ENCODE results near the gene TRIP12.
"Not testable (repeated sequence)": the region's sequence is repeated elsewhere in the genome, so short reads cannot be mapped to it uniquely, and the experiment has no call there.

Gene TRIP12

DNA sequence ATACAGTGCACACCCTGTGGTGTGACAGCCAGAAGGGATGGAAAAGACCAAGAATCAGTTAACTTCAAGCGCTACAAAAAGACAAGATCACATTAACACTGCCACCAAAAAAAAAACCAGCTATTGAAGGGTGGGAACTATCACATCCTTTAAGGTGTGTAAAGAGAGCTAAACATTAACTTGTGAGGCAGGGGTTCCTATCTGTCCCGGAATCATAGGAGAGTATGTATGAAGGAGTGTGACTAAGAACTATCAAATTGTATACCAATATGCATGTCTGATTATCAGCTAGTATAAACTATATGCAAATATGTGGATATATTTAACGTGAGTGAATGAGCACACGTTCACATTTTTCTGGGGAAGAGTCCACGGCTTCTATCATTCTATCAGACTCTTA is 119.0 kb downstream of the TRIP12 start:
- H3K9me3 ChIP-seq (ENCODE audit: control insufficient read depth, low read length): no peaks in the 10 kb centered on the region
- no peaks in the 10 kb centered on the region for H3K27me3 ChIP-seq (ENCODE audit: control insufficient read depth, insufficient read depth, low read length)
- no peaks in the 10 kb centered on the region for H3K4me1 ChIP-seq (ENCODE audit: control insufficient read depth, insufficient read depth, low read length)
- no peaks in the 10 kb centered on the region for H3K36me3 ChIP-seq (ENCODE audit: control insufficient read depth, insufficient read depth, low read length)
- no peak overlapping the region for H3K4me3 ChIP-seq (ENCODE audit: low read length)
- no peak overlapping the region for H3K9ac ChIP-seq (ENCODE audit: low read length)

DNA sequence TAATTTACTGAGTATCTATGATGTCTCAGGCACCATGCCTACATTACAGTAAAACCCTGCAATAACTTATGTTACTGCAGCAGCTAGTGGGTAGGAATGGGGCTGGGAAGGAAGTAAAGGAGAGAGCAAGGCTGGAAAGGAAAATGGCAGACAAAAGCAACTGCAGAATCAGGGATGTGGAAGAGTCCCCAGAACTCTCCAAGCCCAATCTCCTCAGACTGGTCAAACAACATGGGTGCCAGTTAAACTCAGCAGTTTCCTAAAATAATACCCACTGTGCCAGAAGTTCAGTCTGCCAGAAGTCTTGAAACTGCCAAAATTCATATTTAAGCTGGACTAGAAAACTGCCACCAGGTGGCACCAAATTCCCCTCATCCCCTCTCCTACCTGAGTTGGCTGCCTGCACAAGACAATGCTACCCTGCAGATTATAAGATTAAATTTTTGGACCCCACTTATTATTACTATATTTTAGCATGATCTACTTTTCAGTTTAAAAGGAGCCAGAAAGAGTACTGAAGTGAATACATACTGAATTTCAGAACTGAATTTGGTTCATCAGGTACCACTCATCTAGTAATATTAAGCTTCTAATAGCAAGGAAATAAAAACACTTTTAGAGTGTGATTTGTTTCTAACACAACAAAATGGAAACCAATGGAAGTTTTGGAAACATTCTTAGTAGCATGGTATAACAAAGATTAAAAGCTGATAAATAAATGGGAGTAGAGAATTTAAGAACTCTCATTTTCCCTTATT is 120.6 kb downstream of the TRIP12 start:
- Histone ChIP-seq H3K4me3 (ENCODE audit: low read length) (no peak overlapping the region), H3K4me1 (ENCODE audit: control insufficient read depth, insufficient read depth, low read length) (no peaks in the 10 kb centered on the region), H3K9me3 (ENCODE audit: control insufficient read depth, low read length) (no peaks in the 10 kb centered on the region), H3K27me3 (ENCODE audit: control insufficient read depth, insufficient read depth, low read length) (no peaks in the 10 kb centered on the region), H3K36me3 (ENCODE audit: control insufficient read depth, insufficient read depth, low read length) (no peaks in the 10 kb centered on the region), H3K9ac (ENCODE audit: low read length) (no peak overlapping the region)

DNA sequence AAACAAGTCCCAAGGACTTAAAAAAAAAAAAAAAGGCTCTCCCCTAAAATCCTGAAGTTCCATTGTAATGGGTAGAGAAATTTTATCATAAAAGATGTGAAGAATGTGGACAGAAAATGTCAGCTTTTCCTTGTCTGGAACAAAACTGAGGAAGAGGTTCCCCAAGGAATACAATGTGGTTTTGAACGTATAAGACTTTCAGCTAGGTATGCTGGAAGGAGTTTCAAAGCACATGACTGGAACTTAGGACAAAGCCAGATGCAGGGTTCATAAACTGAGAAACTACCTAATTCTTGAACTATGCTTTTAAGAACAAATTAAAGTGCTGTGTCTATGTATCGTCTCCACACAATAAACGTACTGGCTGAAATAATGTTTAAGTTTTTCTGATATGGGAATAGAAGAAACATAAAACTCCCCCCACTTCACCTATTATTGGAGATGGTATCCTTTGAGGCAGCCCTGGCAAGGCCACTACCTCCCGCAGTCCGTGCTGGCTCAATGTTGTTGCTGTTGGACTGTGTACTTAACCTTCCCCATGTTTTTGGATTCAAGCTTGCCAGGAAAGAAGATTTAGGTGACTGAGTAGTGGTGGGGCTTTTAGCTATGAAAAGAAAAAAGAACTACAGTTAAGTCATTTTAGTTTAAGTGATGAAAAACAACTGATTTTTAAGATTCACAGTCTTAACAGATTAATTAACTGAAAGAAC is 123.2 kb downstream of the TRIP12 start:
- Histone ChIP-seq H3K36me3 (ENCODE audit: control insufficient read depth, insufficient read depth, low read length) (no peaks in the 10 kb centered on the region), H3K9ac (ENCODE audit: low read length) (no peak overlapping the region)

DNA sequence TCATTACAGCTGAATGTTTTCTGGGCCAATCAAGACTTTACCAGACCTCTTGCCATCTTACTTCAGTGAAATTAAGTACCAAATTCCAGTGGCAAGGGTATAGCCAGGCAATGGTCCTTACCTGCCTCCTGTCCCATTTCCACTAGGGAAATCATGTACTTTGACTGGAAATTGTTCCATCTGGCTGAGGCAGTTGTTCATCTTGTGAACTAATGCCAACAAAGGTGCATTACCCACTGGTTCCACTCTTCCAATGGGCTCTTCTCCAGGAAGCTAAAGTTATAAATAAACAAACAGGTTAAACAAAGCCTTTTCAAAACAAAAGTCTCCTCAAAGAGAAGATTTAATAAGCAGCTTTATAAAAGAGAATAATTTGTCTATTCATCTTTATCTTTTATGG is 126.8 kb downstream of the TRIP12 start:
- no peaks in the 10 kb centered on the region for H3K4me1 ChIP-seq (ENCODE audit: control insufficient read depth, insufficient read depth, low read length)
- peaks cover 6% of the 10 kb centered on the region for H3K36me3 ChIP-seq (ENCODE audit: control insufficient read depth, insufficient read depth, low read length)
- H3K4me3 ChIP-seq (ENCODE audit: low read length): no peak overlapping the region
- H3K9ac ChIP-seq (ENCODE audit: low read length): no peak overlapping the region
- no peaks in the 10 kb centered on the region for H3K9me3 ChIP-seq (ENCODE audit: control insufficient read depth, low read length)
- H3K27me3 ChIP-seq (ENCODE audit: control insufficient read depth, insufficient read depth, low read length): no peaks in the 10 kb centered on the region

More for the DNA sequence above, 123.2 kb downstream of the TRIP12 start:
- Histone ChIP-seq H3K4me3 (ENCODE audit: low read length) (no peak overlapping the region), H3K9me3 (ENCODE audit: control insufficient read depth, low read length) (no peaks in the 10 kb centered on the region), H3K4me1 (ENCODE audit: control insufficient read depth, insufficient read depth, low read length) (no peaks in the 10 kb centered on the region), H3K27me3 (ENCODE audit: control insufficient read depth, insufficient read depth, low read length) (no peaks in the 10 kb centered on the region)

DNA sequence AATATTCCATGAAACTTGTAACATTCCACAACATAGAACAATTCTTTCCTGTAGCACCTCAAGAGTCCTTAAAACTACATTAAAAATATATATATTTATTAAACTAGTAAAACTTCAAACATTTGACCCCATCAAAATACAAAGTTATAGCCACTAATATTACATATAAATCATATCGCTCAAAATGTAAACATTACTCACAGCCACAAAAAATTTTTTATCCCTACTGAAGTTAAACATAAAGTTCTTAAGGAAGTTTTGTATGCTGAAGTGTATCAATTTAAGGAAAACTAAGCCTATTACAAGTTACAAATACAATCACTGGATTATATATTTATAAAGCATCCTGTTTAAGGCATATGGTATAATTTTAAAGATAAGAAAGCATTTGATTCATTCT is 127.2 kb downstream of the TRIP12 start:
- no peak overlapping the region for H3K4me3 ChIP-seq (ENCODE audit: low read length)
- H3K27me3 ChIP-seq (ENCODE audit: control insufficient read depth, insufficient read depth, low read length): no peaks in the 10 kb centered on the region
- peaks cover 6% of the 10 kb centered on the region for H3K36me3 ChIP-seq (ENCODE audit: control insufficient read depth, insufficient read depth, low read length)
- no peaks in the 10 kb centered on the region for H3K9me3 ChIP-seq (ENCODE audit: control insufficient read depth, low read length)
- H3K4me1 ChIP-seq (ENCODE audit: control insufficient read depth, insufficient read depth, low read length): no peaks in the 10 kb centered on the region
- no peak overlapping the region for H3K9ac ChIP-seq (ENCODE audit: low read length)

DNA sequence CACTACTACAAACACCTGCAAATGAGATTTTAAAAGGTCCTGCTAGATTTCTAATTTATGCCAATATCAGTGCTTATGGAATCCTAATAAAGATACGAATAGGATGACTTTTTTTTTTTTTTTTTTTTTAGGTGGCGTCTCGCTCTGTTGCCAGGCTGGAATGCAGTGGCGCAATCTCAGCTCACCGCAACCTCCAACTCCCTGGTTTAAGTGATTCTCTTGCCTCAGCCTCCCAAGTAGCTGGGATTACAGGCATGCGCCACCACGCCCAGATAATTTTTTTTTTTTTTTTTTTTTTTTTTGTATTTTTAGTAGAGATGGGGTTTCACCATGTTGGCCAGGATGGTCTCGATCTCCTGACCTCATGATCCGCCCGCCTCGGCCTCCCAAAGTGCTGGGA is 135.5 kb downstream of the TRIP12 start:
- H3K36me3 ChIP-seq (ENCODE audit: control insufficient read depth, insufficient read depth, low read length): peaks cover 13% of the 10 kb centered on the region
- not testable (repeated sequence) for H3K9me3 ChIP-seq (ENCODE audit: control insufficient read depth, low read length); H3K9ac ChIP-seq (ENCODE audit: low read length); H3K4me3 ChIP-seq (ENCODE audit: low read length); H3K4me1 ChIP-seq (ENCODE audit: control insufficient read depth, insufficient read depth, low read length); H3K27me3 ChIP-seq (ENCODE audit: control insufficient read depth, insufficient read depth, low read length)

DNA sequence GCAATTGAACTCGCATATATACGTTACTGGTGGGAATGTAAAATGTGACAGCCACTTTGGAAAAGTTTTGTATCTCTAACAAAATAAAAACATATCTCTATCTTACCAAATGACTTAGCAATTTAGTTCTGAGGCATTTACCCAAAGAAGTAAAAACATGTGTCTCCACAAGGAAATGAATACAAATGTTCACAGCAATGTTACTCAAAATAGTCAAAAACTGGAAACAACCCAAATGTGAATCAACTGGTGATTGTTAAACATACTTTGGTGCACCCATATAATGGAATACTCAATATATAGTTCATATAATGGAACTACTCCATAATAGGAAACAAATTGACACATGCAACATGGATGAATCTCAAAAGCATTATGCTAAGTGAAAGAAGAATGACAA is 137.0 kb downstream of the TRIP12 start:
- H3K36me3 ChIP-seq (ENCODE audit: control insufficient read depth, insufficient read depth, low read length): peaks cover 14% of the 10 kb centered on the region
- H3K27me3 ChIP-seq (ENCODE audit: control insufficient read depth, insufficient read depth, low read length): no peaks in the 10 kb centered on the region
- H3K4me1 ChIP-seq (ENCODE audit: control insufficient read depth, insufficient read depth, low read length): no peaks in the 10 kb centered on the region
- H3K9me3 ChIP-seq (ENCODE audit: control insufficient read depth, low read length): no peaks in the 10 kb centered on the region
- H3K4me3 ChIP-seq (ENCODE audit: low read length): no peak overlapping the region
- no peak overlapping the region for H3K9ac ChIP-seq (ENCODE audit: low read length)

DNA sequence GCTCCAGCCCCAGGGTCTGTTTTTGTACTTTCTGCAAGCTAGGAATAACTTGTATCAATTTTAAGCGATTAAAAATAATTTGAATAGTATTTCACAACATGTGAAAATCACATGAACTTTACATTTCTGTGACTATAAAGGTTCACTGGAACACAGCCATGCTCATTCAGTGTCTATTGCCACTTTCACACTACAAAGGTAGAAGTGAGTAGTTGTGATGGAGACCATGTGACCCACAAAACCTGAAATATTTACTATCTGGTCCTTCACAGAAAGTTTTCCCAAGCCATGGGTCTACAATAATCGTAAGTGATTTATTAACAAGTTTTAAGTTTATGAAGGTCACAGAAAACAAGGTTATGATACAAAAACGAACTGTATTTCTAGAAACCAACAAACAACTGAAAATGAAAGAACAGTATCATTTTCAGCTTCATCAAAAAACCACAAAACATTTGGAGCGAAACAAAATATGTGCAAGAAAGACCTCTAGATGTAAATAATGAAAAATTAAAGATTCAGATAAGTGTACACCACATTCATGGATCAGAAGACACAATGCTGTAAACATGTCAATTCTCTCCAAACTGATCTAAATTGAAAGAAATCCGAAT is 138.6 kb downstream of the TRIP12 start:
- no peaks in the 10 kb centered on the region for H3K27me3 ChIP-seq (ENCODE audit: control insufficient read depth, insufficient read depth, low read length)
- no peak overlapping the region for H3K9ac ChIP-seq (ENCODE audit: low read length)
- H3K4me3 ChIP-seq (ENCODE audit: low read length): no peak overlapping the region
- peaks cover 14% of the 10 kb centered on the region for H3K36me3 ChIP-seq (ENCODE audit: control insufficient read depth, insufficient read depth, low read length)
- H3K4me1 ChIP-seq (ENCODE audit: control insufficient read depth, insufficient read depth, low read length): no peaks in the 10 kb centered on the region
- no peaks in the 10 kb centered on the region for H3K9me3 ChIP-seq (ENCODE audit: control insufficient read depth, low read length)

DNA sequence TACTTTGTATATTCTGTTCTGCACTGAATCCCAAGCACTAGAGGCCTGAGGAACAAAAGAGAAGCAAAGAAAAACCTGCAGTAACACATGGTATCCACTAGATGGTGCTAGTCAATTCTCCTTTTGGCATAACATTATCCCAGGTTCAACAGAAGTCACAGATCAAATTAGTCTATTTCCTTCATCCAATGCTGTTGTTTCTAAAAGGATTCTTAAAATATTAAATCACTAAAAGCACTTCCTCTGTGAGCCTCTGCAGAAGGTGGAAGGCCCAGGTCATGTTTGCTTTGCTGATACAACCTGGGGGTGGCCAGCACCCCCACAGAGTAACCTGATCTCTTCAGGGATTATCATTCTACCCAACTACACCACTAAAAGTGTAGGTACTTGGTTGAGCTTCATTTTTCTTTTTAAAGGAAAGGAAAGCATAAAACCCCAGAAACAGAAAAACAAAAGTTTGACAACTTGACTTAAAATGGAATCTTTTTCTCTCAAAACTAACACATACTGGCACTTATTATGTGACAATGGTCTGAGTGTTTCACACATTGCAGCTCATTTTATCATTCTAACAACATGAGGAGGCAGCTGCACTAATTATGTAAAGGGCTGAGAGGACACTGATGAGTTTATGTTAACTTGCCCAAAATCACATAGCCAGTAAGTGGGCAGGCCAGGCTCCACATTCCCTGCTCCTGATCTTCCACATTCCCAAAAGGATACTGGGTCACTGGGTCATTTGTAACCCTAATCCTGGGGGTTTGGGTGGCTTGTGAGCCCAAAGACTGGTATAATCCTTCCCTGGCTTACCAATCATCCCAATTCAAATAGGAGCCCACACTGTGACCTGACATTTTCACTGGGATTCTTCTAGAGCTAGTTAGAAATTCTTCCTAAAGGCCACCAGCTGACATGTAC is 140.7 kb downstream of the TRIP12 start:
- H3K9me3 ChIP-seq (ENCODE audit: control insufficient read depth, low read length): no peaks in the 10 kb centered on the region
- H3K4me1 ChIP-seq (ENCODE audit: control insufficient read depth, insufficient read depth, low read length): no peaks in the 10 kb centered on the region
- no peak overlapping the region for H3K9ac ChIP-seq (ENCODE audit: low read length)
- H3K36me3 ChIP-seq (ENCODE audit: control insufficient read depth, insufficient read depth, low read length): peaks cover 9% of the 10 kb centered on the region
- H3K4me3 ChIP-seq (ENCODE audit: low read length): no peak overlapping the region
- no peaks in the 10 kb centered on the region for H3K27me3 ChIP-seq (ENCODE audit: control insufficient read depth, insufficient read depth, low read length)

DNA sequence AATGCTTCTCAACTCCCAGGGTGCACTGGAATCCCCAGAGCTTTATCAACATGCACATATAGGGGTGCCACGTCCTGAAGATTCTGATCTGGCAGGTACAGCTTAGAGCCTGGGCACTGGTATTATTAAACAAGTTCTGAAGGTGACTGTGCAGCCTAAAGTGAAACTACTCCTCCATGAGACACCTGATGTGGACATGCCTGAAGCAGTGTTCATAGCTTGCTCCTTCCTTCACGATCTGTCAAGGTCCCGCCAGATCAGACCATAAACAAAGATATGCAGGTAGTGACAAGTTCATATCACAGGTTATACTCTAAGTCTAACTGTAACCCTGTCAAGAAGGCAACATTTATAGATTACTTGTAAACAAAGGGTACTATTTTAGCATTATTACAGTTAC is 142.2 kb downstream of the TRIP12 start:
- Histone ChIP-seq H3K9me3 (ENCODE audit: control insufficient read depth, low read length) (no peaks in the 10 kb centered on the region), H3K27me3 (ENCODE audit: control insufficient read depth, insufficient read depth, low read length) (no peaks in the 10 kb centered on the region), H3K9ac (ENCODE audit: low read length) (no peak overlapping the region), H3K4me1 (ENCODE audit: control insufficient read depth, insufficient read depth, low read length) (no peaks in the 10 kb centered on the region), H3K4me3 (ENCODE audit: low read length) (no peak overlapping the region), H3K36me3 (ENCODE audit: control insufficient read depth, insufficient read depth, low read length) (peaks cover 9% of the 10 kb centered on the region)

DNA sequence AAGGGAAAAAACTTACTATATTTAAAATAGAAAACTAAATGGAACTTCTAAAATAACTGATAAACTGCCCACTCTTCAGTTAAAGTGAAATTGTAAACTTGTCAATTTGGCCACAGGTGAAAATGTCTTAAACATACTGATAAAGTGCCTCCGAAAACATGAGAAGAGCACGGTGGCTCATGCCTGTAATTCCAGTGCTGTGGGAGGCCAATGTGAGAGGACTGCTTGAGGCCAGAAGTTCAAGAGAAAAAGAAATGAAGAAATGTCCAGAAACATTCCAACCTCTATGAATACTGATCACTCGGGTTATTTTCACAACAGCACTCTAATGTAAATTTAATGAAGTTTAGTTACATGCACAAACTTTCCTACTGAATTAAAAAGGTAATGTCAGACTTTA is 144.1 kb downstream of the TRIP12 start:
- H3K4me3 ChIP-seq (ENCODE audit: low read length): no peak overlapping the region
- H3K9me3 ChIP-seq (ENCODE audit: control insufficient read depth, low read length): no peaks in the 10 kb centered on the region
- H3K36me3 ChIP-seq (ENCODE audit: control insufficient read depth, insufficient read depth, low read length): peaks cover 9% of the 10 kb centered on the region
- H3K9ac ChIP-seq (ENCODE audit: low read length): no peak overlapping the region
- no peaks in the 10 kb centered on the region for H3K4me1 ChIP-seq (ENCODE audit: control insufficient read depth, insufficient read depth, low read length)
- H3K27me3 ChIP-seq (ENCODE audit: control insufficient read depth, insufficient read depth, low read length): no peaks in the 10 kb centered on the region

Data from mucosa of stomach (tissue), 1 donor.